Iris pigment epithelial cell (primary cell): ENCODE results near the gene SYNPR.
A peak's percentile ranks its signal among the peaks of the same experiment; 100 is the strongest.

Experiments used
- DNase-seq: peaks from one replicate; pipeline ENCODE4 v3.0.0-alpha.2; 2011; ENCODE audit warnings: low read depth

SYNPR gene

DNA sequence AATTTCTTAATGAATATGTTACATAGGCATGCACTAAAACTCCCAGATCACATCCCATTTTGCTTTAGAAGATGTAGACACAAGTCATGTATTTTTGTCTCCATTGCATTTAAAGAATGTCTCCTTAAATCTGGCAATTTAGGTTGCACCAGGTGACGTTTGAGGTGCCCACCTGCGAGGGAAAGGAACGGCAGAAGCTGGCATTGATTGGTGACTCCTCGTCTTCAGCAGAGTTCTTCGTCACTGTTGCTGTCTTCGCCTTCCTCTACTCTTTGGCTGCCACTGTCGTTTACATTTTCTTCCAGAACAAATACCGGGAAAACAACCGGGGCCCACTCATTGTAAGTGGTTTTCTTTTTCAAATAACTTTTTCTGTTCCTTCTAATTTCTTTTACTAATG, 278.3 kb downstream of the SYNPR start:
- DNase-seq, result no peak

DNA sequence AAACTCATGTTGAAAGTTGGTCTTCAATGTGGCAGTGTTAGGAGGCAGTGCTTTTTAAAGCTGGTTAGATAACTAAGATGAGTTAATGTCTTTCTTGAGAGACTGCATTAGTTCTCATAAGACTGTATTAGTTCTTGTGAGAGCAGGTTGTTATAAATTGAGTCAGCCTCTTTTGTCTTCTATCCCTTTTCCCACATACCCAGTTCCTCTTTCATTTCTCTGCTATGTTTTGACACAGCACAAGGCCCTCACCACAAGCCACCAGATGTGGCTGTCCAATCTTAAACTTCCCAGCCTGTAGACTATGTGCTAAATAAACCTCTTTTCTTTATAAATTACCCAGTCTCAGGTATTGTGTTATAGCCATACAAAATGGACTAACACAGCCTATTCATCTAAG, 279.8 kb downstream of the SYNPR start:
- no peak for DNase-seq

- DNase-seq, result no peak
Measured at GRCh38 chr3:63559884-63560283, 281.8 kb downstream of the SYNPR start.

- no peak for DNase-seq
Measured at GRCh38 chr3:63561879-63562278, 283.8 kb downstream of the SYNPR start.

- DNase-seq, result no peak
Measured at GRCh38 chr3:63562323-63562722, 284.2 kb downstream of the SYNPR start.

GRCh38 chr3:63563572-63563971, 285.5 kb downstream of the SYNPR start:
- no peak for DNase-seq

DNA sequence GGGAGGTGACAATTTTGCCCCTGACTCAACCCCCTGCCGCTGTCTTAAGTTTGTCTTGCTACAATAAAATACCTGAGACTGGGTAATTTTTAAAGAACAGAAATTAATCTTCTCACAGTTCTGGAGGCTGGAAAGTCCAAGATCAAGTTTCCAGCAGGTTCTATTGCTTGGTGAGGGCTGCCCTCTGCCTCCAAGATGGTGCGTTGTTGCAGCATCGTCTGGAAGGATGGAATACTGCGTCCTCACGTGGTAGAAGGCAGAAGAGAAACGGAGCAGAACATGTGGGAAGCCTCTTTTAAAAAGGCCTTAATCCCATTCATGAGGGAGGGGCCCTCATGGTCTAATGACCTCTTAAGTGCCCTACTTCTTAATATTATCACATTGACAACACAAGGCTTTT, 287.1 kb downstream of the SYNPR start:
- DNase-seq, result no peak

- no peak for DNase-seq
Measured at GRCh38 chr3:63571682-63572081, 293.6 kb downstream of the SYNPR start.

GRCh38 chr3:63576846-63577245, 298.7 kb downstream of the SYNPR start:
- DNase-seq, result no peak

DNA sequence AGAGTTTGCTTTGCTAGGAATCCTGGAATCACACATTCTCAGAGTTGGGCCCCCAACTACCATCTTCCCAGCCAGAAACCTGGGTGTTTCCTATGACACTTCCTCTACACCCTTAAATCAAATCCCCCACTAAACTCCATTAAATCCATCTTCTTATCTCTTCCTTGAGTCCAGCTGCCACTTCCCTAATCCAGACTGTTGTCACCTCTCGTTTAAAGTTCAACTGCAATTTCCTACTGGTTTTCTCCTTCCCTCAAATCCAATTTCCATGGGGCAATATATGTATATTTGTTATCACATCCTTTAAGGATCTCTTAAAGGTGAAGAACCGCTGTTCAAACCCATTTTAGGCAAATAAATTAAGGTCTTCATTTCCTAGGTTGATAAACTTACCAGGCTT, 300.8 kb downstream of the SYNPR start:
- DNase-seq, result no peak

- DNase-seq, result no peak
Measured at GRCh38 chr3:63580151-63580550, 302.0 kb downstream of the SYNPR start.

- DNase-seq, result no peak
Measured at GRCh38 chr3:63582943-63583500, 304.9 kb downstream of the SYNPR start.

DNA sequence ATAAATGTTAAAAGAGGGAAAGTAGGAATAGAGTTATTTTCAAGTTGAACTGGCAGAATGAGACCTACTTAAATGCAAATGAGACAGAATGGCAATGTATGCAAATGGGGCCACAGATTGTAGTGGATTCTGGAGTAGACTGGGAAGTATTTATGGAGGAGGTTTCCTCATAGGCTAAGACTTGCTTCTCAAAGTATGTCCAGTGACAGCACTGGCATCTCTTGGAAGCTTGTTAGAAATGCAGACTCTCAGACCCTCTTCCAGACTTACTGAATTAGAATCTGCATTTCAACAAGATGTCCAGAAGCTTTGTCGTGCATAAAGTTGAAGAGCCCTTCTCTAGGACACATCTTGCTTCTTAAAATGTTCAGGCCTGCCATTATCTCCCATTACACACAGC, 306.6 kb downstream of the SYNPR start:
- DNase-seq, result no peak

DNA sequence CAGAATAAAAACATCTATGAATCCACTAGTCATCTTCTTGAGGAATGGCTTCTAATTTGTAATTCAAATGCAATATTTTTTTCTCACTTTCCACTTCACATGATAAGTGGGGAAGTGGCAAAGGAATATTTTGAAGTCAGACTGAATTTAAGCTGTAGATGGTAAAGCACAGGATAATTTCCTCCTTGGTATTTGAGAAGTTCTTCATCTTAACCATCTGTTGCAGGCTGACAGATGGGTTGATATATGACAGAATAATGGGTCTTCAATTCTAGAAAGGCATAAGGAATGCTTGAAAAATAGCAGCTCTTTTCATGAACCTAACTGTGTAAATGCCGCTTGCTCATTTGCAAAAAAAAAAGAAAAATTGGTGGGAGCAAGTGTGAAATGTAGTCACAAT, 307.8 kb downstream of the SYNPR start:
- DNase-seq, result no peak

- DNase-seq, result no peak
Measured at GRCh38 chr3:63588895-63589294, 310.8 kb downstream of the SYNPR start.

DNA sequence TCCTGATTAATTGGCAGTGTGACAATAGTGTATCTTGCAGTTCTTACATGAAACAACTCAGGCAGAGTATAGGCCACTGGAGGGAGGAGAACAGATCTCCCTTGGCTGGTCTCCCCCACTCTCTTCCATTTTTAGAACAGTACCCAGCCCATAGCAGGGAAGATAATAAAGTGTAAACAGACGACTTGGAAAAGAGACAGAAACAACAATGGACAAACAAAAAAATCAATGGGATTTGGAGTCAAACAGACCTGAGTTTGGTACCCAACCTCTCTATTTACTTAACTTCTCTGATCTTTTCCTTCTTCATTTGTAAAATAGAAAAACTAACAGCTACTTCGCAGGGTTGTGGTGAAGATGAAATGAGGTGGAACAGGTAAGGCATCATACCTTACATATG, 315.7 kb downstream of the SYNPR start:
- no peak for DNase-seq

DNA sequence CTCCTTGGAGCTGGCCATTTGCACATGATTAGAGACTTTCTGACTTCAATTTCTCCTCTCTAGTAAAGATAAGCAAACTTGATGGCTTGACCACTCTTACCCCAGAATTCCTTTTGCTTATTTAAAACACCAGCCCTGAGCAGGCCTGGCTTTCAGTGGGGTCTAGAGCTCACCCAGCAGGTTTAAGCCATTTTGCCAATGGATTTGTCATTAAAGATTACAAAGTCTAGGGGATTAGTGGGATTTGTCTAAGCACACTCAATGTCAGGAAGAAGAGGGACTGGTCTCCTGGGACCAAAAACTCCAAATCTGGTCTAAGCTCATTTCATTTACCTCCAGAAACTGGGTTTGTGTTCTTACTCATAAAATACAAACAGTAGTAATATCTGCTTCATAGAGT, 317.1 kb downstream of the SYNPR start:
- no peak for DNase-seq

GRCh38 chr3:63597019-63597418, 318.9 kb downstream of the SYNPR start:
- no peak for DNase-seq

DNA sequence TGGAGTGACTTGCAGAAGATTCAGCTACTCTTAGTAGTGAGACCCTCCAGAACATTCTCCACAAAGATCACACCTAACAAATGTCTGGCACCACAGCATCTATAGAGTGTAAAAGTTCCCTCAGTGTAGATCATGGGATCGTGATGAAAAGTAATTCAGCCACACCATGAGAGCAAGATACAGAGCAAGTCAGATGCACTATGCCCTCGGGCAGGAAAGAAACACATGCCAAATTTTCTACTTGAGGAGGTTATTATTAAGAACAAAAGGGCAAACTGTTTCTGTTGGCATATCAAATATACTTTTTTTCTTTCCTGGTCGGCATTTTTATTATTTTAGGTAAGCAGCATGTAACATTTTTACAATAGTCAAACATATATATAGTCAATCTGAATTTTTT, 329.6 kb downstream of the SYNPR start:
- DNase-seq, result no peak

- DNase-seq, result no peak
Measured at GRCh38 chr3:63609408-63609807, 331.3 kb downstream of the SYNPR start.

DNA sequence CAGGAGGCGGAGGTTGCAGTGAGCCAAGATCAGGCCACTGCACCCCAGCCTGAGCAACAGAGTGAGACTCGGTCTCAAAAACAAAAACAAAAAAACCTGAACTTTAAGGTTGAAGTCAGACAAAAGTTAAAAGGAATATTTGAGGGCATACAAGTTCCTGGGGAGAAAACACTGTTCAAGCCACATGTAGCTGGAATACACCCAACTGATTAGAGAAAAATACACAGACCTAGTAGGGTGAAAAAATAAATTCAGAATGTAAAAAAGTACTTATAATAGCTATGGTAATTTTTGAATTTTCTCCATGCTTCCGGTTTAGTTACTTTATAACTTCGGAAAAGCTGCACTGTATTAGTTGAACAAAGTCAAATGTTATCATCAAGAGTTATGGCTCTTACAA, 331.7 kb downstream of the SYNPR start:
- DNase-seq, result no peak

DNA sequence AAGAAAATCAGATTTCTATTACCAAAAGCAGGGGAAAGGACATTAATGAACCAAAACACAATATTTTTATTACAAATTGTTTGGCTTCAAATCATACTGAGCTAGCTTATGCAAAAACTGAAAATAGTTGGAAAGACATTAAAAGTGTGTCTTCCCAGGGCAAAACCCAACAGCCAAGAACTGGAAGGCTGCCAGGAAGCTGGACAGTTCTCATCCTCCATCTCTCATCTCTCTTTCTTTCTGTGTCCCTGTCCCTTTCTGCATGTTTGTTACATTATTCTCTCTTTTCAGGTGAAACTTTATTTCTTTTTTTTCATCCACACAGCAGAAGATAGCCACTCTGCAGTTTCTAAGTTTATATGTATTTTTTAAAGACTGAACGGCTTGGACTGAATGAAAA, 333.3 kb downstream of the SYNPR start:
- no peak for DNase-seq

GRCh38 chr3:63613561-63613960, 335.5 kb downstream of the SYNPR start:
- DNase-seq, result peak; percentile 27

GRCh38 chr3:63617391-63617790, 339.3 kb downstream of the SYNPR start:
- DNase-seq, result no peak
